H9 (cell line): ENCODE results near the gene ZNF768. TPM values are rescaled to one million over a fixed set of nuclear protein-coding genes. Genes with fewer than 3 reads are reported as not detected.

ENCODE experiments used
- DNase-seq: peaks from one replicate; pipeline ENCODE4 v3.0.0-alpha.2; 2017
- H2AFZ ChIP-seq: one replicate; pipeline ENCODE4 v1.6.1; 2013; ENCODE audit warnings: mild to moderate bottlenecking, low read length, control low read depth, moderate library complexity
- H2AK5ac ChIP-seq: 2 replicates; pipeline ENCODE4 v1.6.1; 2013; ENCODE audit warnings: low read length, control low read depth, mixed read lengths; ENCODE audit not compliant: insufficient read length
- H2BK120ac ChIP-seq: one replicate; pipeline ENCODE4 v1.6.1; 2013; ENCODE audit warnings: low read depth, mild to moderate bottlenecking, low read length, control low read depth, inconsistent platforms; ENCODE audit not compliant: poor library complexity, severe bottlenecking
- H2BK12ac ChIP-seq: 2 replicates; pipeline ENCODE4 v1.6.1; 2013; ENCODE audit warnings: low read length, control low read depth, mixed read lengths, low read depth; ENCODE audit not compliant: insufficient read length
- H2BK15ac ChIP-seq: 2 replicates; pipeline ENCODE4 v1.6.1; 2013; ENCODE audit warnings: low read depth, low read length, control low read depth
- H2BK20ac ChIP-seq: one replicate; pipeline ENCODE4 v1.6.1; 2013; ENCODE audit warnings: low read depth, mild to moderate bottlenecking, low read length, control low read depth, inconsistent platforms; ENCODE audit not compliant: poor library complexity, severe bottlenecking
- H2BK5ac ChIP-seq: 2 replicates; pipeline ENCODE4 v1.6.1; 2013; ENCODE audit warnings: low read length, control low read depth, mixed read lengths; ENCODE audit not compliant: insufficient read length
- H3K14ac ChIP-seq: 2 replicates; pipeline ENCODE4 v1.6.1; 2013; ENCODE audit warnings: low read length, control low read depth; ENCODE audit not compliant: insufficient read depth
- H3K18ac ChIP-seq: 2 replicates; pipeline ENCODE4 v1.6.1; 2013; ENCODE audit warnings: low read depth, mild to moderate bottlenecking, mixed read lengths, low read length, control low read depth; ENCODE audit not compliant: insufficient read length
- H3K23ac ChIP-seq: 2 replicates; pipeline ENCODE4 v1.6.1; 2013; ENCODE audit warnings: low read length, control low read depth, mixed read lengths, low read depth; ENCODE audit not compliant: insufficient read length
- H3K23me2 ChIP-seq: 2 replicates; pipeline ENCODE4 v1.6.1; 2013; ENCODE audit warnings: low read depth, mild to moderate bottlenecking, mixed read lengths, low read length, control low read depth; ENCODE audit not compliant: insufficient read length, poor library complexity, severe bottlenecking
- H3K27ac ChIP-seq: 2 replicates; pipeline ENCODE4 v1.5.1; 2013; ENCODE audit warnings: low read length, control low read depth, mixed read lengths, low read depth; ENCODE audit not compliant: insufficient read length
- H3K27me3 ChIP-seq: 2 replicates; pipeline ENCODE4 v1.6.1; 2013; ENCODE audit warnings: low read length, control low read depth, inconsistent platforms; ENCODE audit not compliant: insufficient read depth
- H3K4ac ChIP-seq: 2 replicates; pipeline ENCODE4 v1.6.1; 2013; ENCODE audit warnings: low read depth, mild to moderate bottlenecking, control low read depth, inconsistent platforms, low read length, moderate library complexity
- H3K4me1 ChIP-seq: 2 replicates; pipeline ENCODE4 v1.6.1; 2013; ENCODE audit warnings: low read length, control low read depth, inconsistent platforms; ENCODE audit not compliant: insufficient read depth
- H3K4me2 ChIP-seq: 2 replicates; pipeline ENCODE4 v1.6.1; 2013; ENCODE audit warnings: low read length, control low read depth, mixed read lengths; ENCODE audit not compliant: insufficient read length, insufficient read depth
- H3K56ac ChIP-seq: 2 replicates; pipeline ENCODE4 v1.6.1; 2013; ENCODE audit warnings: low read depth, mild to moderate bottlenecking, mixed read lengths, low read length, control low read depth; ENCODE audit not compliant: insufficient read length
- H3K79me1 ChIP-seq: 2 replicates; pipeline ENCODE4 v1.6.1; 2013; ENCODE audit warnings: low read depth, mild to moderate bottlenecking, moderate library complexity, low read length, control low read depth, inconsistent platforms; ENCODE audit not compliant: insufficient read depth, poor library complexity, severe bottlenecking
- H3K79me2 ChIP-seq: 2 replicates; pipeline ENCODE4 v1.6.1; 2013; ENCODE audit warnings: low read length, control low read depth, inconsistent platforms; ENCODE audit not compliant: insufficient read depth
- H3K9ac ChIP-seq: 2 replicates; pipeline ENCODE4 v1.6.1; 2013; ENCODE audit warnings: low read length, control low read depth, mixed read lengths; ENCODE audit not compliant: insufficient read length; ENCODE audit errors: extremely low read depth
- H3K9me3 ChIP-seq: one replicate; pipeline ENCODE4 v1.6.1; 2013; ENCODE audit warnings: low read depth, low read length, inconsistent platforms; ENCODE audit not compliant: control insufficient read depth
- H3T11ph ChIP-seq: one replicate; pipeline ENCODE4 v1.6.1; 2013; ENCODE audit warnings: mild to moderate bottlenecking, low read length, control low read depth, inconsistent platforms
- H4K20me1 ChIP-seq: one replicate; pipeline ENCODE4 v1.6.1; 2013; ENCODE audit not compliant: control insufficient read depth, insufficient read length, insufficient read depth
- H4K5ac ChIP-seq: 2 replicates; pipeline ENCODE4 v1.6.1; 2013; ENCODE audit warnings: low read depth, mild to moderate bottlenecking, mixed read lengths, low read length, control low read depth; ENCODE audit not compliant: insufficient read length
- H4K8ac ChIP-seq: replicated peaks from 2 replicates; pipeline ENCODE4 v1.6.1; 2013; ENCODE audit warnings: low read length, control low read depth, mixed read lengths, low read depth; ENCODE audit not compliant: insufficient read length
- H4K91ac ChIP-seq: 2 replicates; pipeline ENCODE4 v1.6.1; 2013; ENCODE audit warnings: low read depth, mild to moderate bottlenecking, moderate library complexity, mixed read lengths, low read length, control low read depth; ENCODE audit not compliant: insufficient read length
- H3K27ac Mint-ChIP-seq, 3 experiments: 2 replicates in 2 of 3; 3 replicates in 1 of 3; pipeline ENCODE4 v1.8.0; 2020 to 2021; ENCODE audit warnings: mixed read lengths in 3 of 3, mild to moderate bottlenecking in 1 of 3, moderate library complexity in 1 of 3
- H3K27me3 Mint-ChIP-seq: 2 replicates; pipeline ENCODE4 v1.8.0; 2021; ENCODE audit warnings: low read depth, mild to moderate bottlenecking, moderate library complexity, mixed read lengths
- H3K36me3 Mint-ChIP-seq, 3 experiments: 2 replicates in 2 of 3; 3 replicates in 1 of 3; pipeline ENCODE4 v1.8.0; 2020 to 2021; ENCODE audit warnings: low read depth in 3 of 3, mixed read lengths in 3 of 3; ENCODE audit not compliant: insufficient read depth in 1 of 3
- H3K4me1 Mint-ChIP-seq, 2 experiments: 2 replicates each; pipeline ENCODE4 v1.8.0; 2020; ENCODE audit warnings: mixed read lengths in 2 of 2
- H3K4me3 Mint-ChIP-seq, 2 experiments: 2 replicates in 1 of 2; 3 replicates in 1 of 2; pipeline ENCODE4 v1.8.0; 2020 to 2021; ENCODE audit warnings: mild to moderate bottlenecking in 2 of 2, mixed read lengths in 2 of 2, moderate library complexity in 1 of 2
- H3K9me3 Mint-ChIP-seq, 2 experiments: 2 replicates in 1 of 2; 3 replicates in 1 of 2; pipeline ENCODE4 v1.8.0; 2020; ENCODE audit warnings: mild to moderate bottlenecking in 2 of 2, mixed read lengths in 2 of 2, moderate library complexity in 1 of 2
- CTCF ChIP-seq: fragments of 200-600 bp; sonication (generic); conservative IDR thresholded peaks from 3 replicates; pipeline ENCODE4 v1.8.0; 2021; ENCODE audit warnings: antibody characterized with exemption, mild to moderate bottlenecking
- WGBS: extraction: QIAGEN DNeasy Blood & Tissue Kit; methylation state at CpG from one replicate; pipeline ENCODE4 v1.1.7; 2013; ENCODE audit warnings: missing lambda C conversion rate, low lambda C conversion rate, mixed read lengths; ENCODE audit not compliant: insufficient read length; ENCODE audit errors: extremely low coverage; 5-methylcytosine and 5-hydroxymethylcytosine counted together
- total RNA-seq: library from RNA; stranded (reverse); gene quantifications from 2 replicates; pipeline ENCODE4 v1.2.1, GENCODE V29; 2021

ZNF768 gene
- total RNA-seq, 1 experiment from 2014 or later, result 40.0 TPM

DNA sequence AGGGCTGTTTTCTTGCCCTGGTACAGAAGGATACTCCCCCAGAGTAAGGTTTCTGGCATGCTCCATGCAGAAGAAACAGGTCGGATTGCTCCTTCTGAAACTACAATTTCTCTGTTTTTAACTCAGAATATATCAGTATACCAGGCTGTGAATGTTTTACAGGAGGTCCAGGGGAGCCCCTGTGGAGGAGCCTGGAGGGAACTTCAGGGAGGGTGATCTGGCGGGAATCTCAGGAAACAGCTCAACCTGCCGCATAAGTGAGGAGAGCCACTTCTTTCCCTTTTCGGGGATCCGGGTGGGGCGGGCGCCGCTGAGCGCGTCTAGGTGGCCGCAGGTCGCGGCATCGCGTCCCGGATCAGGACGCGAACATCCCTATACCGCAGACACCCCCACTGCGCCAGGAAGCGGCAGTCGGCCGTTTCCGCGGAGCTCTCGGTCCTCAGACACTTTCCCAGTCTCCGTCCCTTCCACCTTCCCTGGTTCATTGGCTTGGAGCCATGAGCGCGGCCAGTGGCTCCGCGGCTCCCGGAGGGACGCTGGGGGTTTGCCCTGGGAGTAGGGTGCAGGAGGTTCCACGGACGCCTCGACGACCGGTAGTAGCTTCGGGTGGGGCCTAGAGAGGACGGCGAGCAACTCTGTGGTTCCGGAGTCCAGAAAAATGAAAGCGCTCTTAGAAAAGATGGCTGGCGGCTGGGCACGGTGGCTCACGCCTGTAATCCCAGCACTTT, 34.9 kb upstream of the ZNF768 start:
- no CpG with 5 or more reads among the region's 46 CpGs for WGBS
- Mint-ChIP-seq H3K27ac (no peak overlapping the region), H3K36me3 (peaks cover 0 to 2% (median 1%) of the 10 kb centered on the region in 3 experiments; a peak in 6 of 7 replicates), H3K4me3 (peak overlapping the region in 1 of 2 experiments; percentile 34; a peak in 2 of 5 replicates), H3K4me1 (peaks cover 10 to 27% of the 10 kb centered on the region in 2 experiments), H3K27me3 (peaks cover 1% of the 10 kb centered on the region), H3K9me3 (no peaks in the 10 kb centered on the region)
- Histone ChIP-seq H3T11ph (no peak overlapping the region), H2AFZ (peak overlapping the region; percentile 43), H2BK5ac (no peak overlapping the region), H4K91ac (no peak overlapping the region), H3K9me3 (no peaks in the 10 kb centered on the region), H3K79me2 (no peaks in the 10 kb centered on the region), H3K79me1 (no peaks in the 10 kb centered on the region), H3K14ac (peak overlapping the region; percentile 85), H3K56ac (no peak overlapping the region), H3K27me3 (no peaks in the 10 kb centered on the region), H3K27ac (no peak overlapping the region), H2BK12ac (no peak overlapping the region), H2BK120ac (no peak overlapping the region), H3K4me2 (peak overlapping the region; percentile 19), H2BK15ac (no peak overlapping the region), H4K5ac (no peak overlapping the region), H2BK20ac (no peak overlapping the region), H3K18ac (peak overlapping the region; percentile 83), H3K4ac (no peak overlapping the region), H3K23ac (no peak overlapping the region), H3K4me1 (no peaks in the 10 kb centered on the region), H3K23me2 (peaks cover 8% of the 10 kb centered on the region), H3K9ac (no peak overlapping the region), H4K8ac (no peak overlapping the region), H4K20me1 (no peaks in the 10 kb centered on the region), H2AK5ac (no peak overlapping the region)
- peak; percentile 48 for DNase-seq
- TF ChIP-seq CTCF, result no peak
